ENCODE results near the gene SKP1.

GRCh38 chr5:134175921-134176510 is 734 bp downstream of the SKP1 start:
- TF ChIP-seq, protein P1, sequence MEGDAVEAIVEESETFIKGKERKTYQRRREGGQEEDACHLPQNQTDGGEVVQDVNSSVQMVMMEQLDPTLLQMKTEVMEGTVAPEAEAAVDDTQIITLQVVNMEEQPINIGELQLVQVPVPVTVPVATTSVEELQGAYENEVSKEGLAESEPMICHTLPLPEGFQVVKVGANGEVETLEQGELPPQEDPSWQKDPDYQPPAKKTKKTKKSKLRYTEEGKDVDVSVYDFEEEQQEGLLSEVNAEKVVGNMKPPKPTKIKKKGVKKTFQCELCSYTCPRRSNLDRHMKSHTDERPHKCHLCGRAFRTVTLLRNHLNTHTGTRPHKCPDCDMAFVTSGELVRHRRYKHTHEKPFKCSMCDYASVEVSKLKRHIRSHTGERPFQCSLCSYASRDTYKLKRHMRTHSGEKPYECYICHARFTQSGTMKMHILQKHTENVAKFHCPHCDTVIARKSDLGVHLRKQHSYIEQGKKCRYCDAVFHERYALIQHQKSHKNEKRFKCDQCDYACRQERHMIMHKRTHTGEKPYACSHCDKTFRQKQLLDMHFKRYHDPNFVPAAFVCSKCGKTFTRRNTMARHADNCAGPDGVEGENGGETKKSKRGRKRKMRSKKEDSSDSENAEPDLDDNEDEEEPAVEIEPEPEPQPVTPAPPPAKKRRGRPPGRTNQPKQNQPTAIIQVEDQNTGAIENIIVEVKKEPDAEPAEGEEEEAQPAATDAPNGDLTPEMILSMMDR (IDR thresholded peaks at IDR 0.05), result no peak
- no peak for TF ChIP-seq POLR2A (IDR thresholded peaks at IDR 0.05)
- TF ChIP-seq EP300 (IDR thresholded peaks at IDR 0.05), result no peak
- no peak for TF ChIP-seq POLR2AphosphoS5 (IDR thresholded peaks at IDR 0.05)
